ENCODE data around the gene HOOK1.

The HOOK1 gene

DNA sequence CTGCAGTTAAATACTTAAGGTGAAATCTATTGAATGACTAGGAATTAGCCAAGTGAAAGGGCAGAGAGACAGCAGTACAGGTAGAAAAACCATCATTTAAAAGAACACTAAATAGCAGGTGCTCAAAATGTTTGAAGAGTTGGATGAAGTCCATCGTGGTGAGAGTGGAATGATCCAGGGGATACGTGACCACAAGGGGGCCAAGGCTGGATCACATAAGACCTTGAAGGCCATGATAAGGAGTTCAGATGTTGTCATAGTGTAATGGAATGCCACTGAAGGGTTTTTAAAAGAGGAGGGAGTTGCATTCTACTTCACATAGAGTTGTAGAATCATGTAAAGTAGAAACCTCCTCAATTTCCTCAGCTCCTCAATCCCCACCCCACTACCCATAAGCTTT, 34.8 kb upstream of the HOOK1 start:
- no peak overlapping the region for H3K9ac ChIP-seq (ENCODE audit: low read depth in 1 of 2, low read length in 2 of 2)
- no peaks in the 10 kb centered on the region for H3K4me1 ChIP-seq (ENCODE audit: control insufficient read depth in 1 of 2, insufficient read depth in 2 of 2, low read length in 2 of 2)
- H3K27me3 ChIP-seq (ENCODE audit: control insufficient read depth in 1 of 2, insufficient read depth in 2 of 2, low read length in 2 of 2), result no peaks in the 10 kb centered on the region
- no peak overlapping the region for H3K27ac ChIP-seq (ENCODE audit: low read depth, low read length)
- no peaks in the 10 kb centered on the region for H3K9me3 ChIP-seq (ENCODE audit: control insufficient read depth in 1 of 2, low read length in 2 of 2)
- no peaks in the 10 kb centered on the region for H3K36me3 ChIP-seq (ENCODE audit: control insufficient read depth in 1 of 2, insufficient read depth in 2 of 2, low read length in 2 of 2)
- H3K4me3 ChIP-seq (ENCODE audit: low read depth in 1 of 2, low read length in 2 of 2), result no peak overlapping the region

- Histone ChIP-seq H3K9ac (ENCODE audit: low read depth in 1 of 2, low read length in 2 of 2) (no peak overlapping the region), H3K4me3 (ENCODE audit: low read depth in 1 of 2, low read length in 2 of 2) (no peak overlapping the region), H3K9me3 (ENCODE audit: control insufficient read depth in 1 of 2, low read length in 2 of 2) (peaks cover 0 to 4% of the 10 kb centered on the region in 2 donors), H3K27ac (ENCODE audit: low read depth, low read length) (no peak overlapping the region), H3K4me1 (ENCODE audit: control insufficient read depth in 1 of 2, insufficient read depth in 2 of 2, low read length in 2 of 2) (no peaks in the 10 kb centered on the region), H3K27me3 (ENCODE audit: control insufficient read depth in 1 of 2, insufficient read depth in 2 of 2, low read length in 2 of 2) (no peaks in the 10 kb centered on the region), H3K36me3 (ENCODE audit: control insufficient read depth in 1 of 2, insufficient read depth in 2 of 2, low read length in 2 of 2) (no peaks in the 10 kb centered on the region)
Measured at GRCh38 chr1:59788825-59789224, 25.9 kb upstream of the HOOK1 start.

GRCh38 chr1:59798600-59798999, 16.1 kb upstream of the HOOK1 start:
- H3K27me3 ChIP-seq (ENCODE audit: control insufficient read depth in 1 of 2, insufficient read depth in 2 of 2, low read length in 2 of 2), result no peaks in the 10 kb centered on the region
- no peaks in the 10 kb centered on the region for H3K4me1 ChIP-seq (ENCODE audit: control insufficient read depth in 1 of 2, insufficient read depth in 2 of 2, low read length in 2 of 2)
- no peaks in the 10 kb centered on the region for H3K9me3 ChIP-seq (ENCODE audit: control insufficient read depth in 1 of 2, low read length in 2 of 2)
- no peak overlapping the region for H3K4me3 ChIP-seq (ENCODE audit: low read depth in 1 of 2, low read length in 2 of 2)
- no peaks in the 10 kb centered on the region for H3K36me3 ChIP-seq (ENCODE audit: control insufficient read depth in 1 of 2, insufficient read depth in 2 of 2, low read length in 2 of 2)
- no peak overlapping the region for H3K27ac ChIP-seq (ENCODE audit: low read depth, low read length)
- no peak overlapping the region for H3K9ac ChIP-seq (ENCODE audit: low read depth in 1 of 2, low read length in 2 of 2)

GRCh38 chr1:59803458-59804038, 11.2 kb upstream of the HOOK1 start:
- Histone ChIP-seq H3K9me3 (ENCODE audit: control insufficient read depth in 1 of 2, low read length in 2 of 2) (no peaks in the 10 kb centered on the region), H3K4me1 (ENCODE audit: control insufficient read depth in 1 of 2, insufficient read depth in 2 of 2, low read length in 2 of 2) (no peaks in the 10 kb centered on the region), H3K36me3 (ENCODE audit: control insufficient read depth in 1 of 2, insufficient read depth in 2 of 2, low read length in 2 of 2) (no peaks in the 10 kb centered on the region), H3K9ac (ENCODE audit: low read depth in 1 of 2, low read length in 2 of 2) (no peak overlapping the region), H3K27ac (ENCODE audit: low read depth, low read length) (no peak overlapping the region), H3K4me3 (ENCODE audit: low read depth in 1 of 2, low read length in 2 of 2) (no peak overlapping the region), H3K27me3 (ENCODE audit: control insufficient read depth in 1 of 2, insufficient read depth in 2 of 2, low read length in 2 of 2) (no peaks in the 10 kb centered on the region)

- H3K27me3 ChIP-seq (ENCODE audit: control insufficient read depth in 1 of 2, insufficient read depth in 2 of 2, low read length in 2 of 2), result no peaks in the 10 kb centered on the region
- no peak overlapping the region for H3K27ac ChIP-seq (ENCODE audit: low read depth, low read length)
- no peaks in the 10 kb centered on the region for H3K4me1 ChIP-seq (ENCODE audit: control insufficient read depth in 1 of 2, insufficient read depth in 2 of 2, low read length in 2 of 2)
Measured at GRCh38 chr1:59804301-59804700, 10.4 kb upstream of the HOOK1 start.

GRCh38 chr1:59805554-59805953, 9.2 kb upstream of the HOOK1 start:
- Histone ChIP-seq H3K9me3 (ENCODE audit: control insufficient read depth in 1 of 2, low read length in 2 of 2) (no peaks in the 10 kb centered on the region), H3K36me3 (ENCODE audit: control insufficient read depth in 1 of 2, insufficient read depth in 2 of 2, low read length in 2 of 2) (no peaks in the 10 kb centered on the region), H3K27me3 (ENCODE audit: control insufficient read depth in 1 of 2, insufficient read depth in 2 of 2, low read length in 2 of 2) (no peaks in the 10 kb centered on the region), H3K4me3 (ENCODE audit: low read depth in 1 of 2, low read length in 2 of 2) (no peak overlapping the region), H3K4me1 (ENCODE audit: control insufficient read depth in 1 of 2, insufficient read depth in 2 of 2, low read length in 2 of 2) (no peaks in the 10 kb centered on the region), H3K27ac (ENCODE audit: low read depth, low read length) (no peak overlapping the region), H3K9ac (ENCODE audit: low read depth in 1 of 2, low read length in 2 of 2) (no peak overlapping the region)

More at GRCh38 chr1:59804301-59804700, 10.4 kb upstream of the HOOK1 start:
- Histone ChIP-seq H3K9me3 (ENCODE audit: control insufficient read depth in 1 of 2, low read length in 2 of 2) (no peaks in the 10 kb centered on the region), H3K4me3 (ENCODE audit: low read depth in 1 of 2, low read length in 2 of 2) (no peak overlapping the region), H3K9ac (ENCODE audit: low read depth in 1 of 2, low read length in 2 of 2) (no peak overlapping the region), H3K36me3 (ENCODE audit: control insufficient read depth in 1 of 2, insufficient read depth in 2 of 2, low read length in 2 of 2) (no peaks in the 10 kb centered on the region)

DNA sequence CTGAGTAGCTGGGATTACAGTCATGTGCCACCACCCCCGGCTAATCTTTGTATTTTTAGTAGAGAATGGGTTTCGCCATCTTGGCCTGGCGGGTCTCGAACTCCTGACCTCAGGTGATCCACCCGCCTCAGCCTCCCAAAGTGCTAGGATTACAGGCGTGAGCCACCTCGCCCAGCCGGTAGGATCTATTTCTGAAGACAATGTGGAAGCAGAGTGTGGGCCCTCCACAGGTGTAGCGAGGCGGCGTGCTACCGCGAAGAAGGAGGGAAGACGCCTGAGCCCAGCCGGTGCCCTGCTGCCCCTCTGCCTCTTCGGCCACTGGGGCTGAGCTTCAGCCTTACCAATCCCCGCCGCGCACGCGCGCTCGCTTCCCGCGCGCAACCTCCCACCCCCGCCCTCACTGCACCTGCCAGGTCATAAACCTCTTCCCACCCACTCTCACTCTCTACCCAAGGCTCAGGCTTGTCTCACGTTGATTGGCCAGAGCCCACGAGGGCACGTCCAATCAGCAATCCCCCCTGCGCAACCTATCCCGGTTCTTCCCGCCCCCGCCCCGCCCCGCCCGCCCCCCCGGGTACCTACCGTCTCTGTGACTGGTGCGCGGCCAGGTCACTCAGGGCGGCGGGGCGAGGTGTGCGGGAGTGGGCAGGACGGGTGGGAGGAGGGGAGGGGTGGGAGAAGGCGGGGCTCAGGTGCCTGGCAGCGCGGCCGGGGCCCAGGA, 409 bp upstream of the HOOK1 start:
- no peak overlapping the region for H3K9ac ChIP-seq (ENCODE audit: low read depth in 1 of 2, low read length in 2 of 2)
- H3K36me3 ChIP-seq (ENCODE audit: control insufficient read depth in 1 of 2, insufficient read depth in 2 of 2, low read length in 2 of 2), result no peaks in the 10 kb centered on the region
- H3K27ac ChIP-seq (ENCODE audit: low read depth, low read length), result no peak overlapping the region
- peak overlapping the region; percentile 50 to 75 for H3K4me3 ChIP-seq (ENCODE audit: low read depth in 1 of 2, low read length in 2 of 2)
- no peaks in the 10 kb centered on the region for H3K9me3 ChIP-seq (ENCODE audit: control insufficient read depth in 1 of 2, low read length in 2 of 2)
- peaks cover 10% of the 10 kb centered on the region in 2 donors for H3K4me1 ChIP-seq (ENCODE audit: control insufficient read depth in 1 of 2, insufficient read depth in 2 of 2, low read length in 2 of 2)
- no peaks in the 10 kb centered on the region for H3K27me3 ChIP-seq (ENCODE audit: control insufficient read depth in 1 of 2, insufficient read depth in 2 of 2, low read length in 2 of 2)

DNA sequence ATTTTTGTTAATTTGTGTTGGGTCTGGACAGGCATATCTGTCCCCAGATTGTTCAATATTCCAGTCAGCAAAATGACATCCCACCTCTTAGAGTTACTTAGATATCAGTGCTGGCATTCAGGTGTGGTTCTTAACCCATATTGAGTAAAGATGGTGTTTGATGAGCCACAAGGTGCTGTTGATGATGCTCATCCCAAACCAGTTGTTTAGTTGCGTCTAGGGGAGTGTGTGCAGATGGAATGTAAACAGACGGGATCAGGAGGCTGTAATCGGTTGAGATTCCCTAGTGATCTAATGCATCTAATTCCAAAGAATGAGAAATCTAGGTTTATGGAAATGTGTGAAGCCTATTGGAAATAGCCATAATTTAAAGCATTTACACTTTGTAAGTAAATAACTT, 1.1 kb downstream of the HOOK1 start:
- peaks cover 10% of the 10 kb centered on the region in 2 donors for H3K4me1 ChIP-seq (ENCODE audit: control insufficient read depth in 1 of 2, insufficient read depth in 2 of 2, low read length in 2 of 2)
- peak overlapping the region; percentile 35 to 78 for H3K9ac ChIP-seq (ENCODE audit: low read depth in 1 of 2, low read length in 2 of 2)
- no peaks in the 10 kb centered on the region for H3K36me3 ChIP-seq (ENCODE audit: control insufficient read depth in 1 of 2, insufficient read depth in 2 of 2, low read length in 2 of 2)
- no peaks in the 10 kb centered on the region for H3K27me3 ChIP-seq (ENCODE audit: control insufficient read depth in 1 of 2, insufficient read depth in 2 of 2, low read length in 2 of 2)
- peak overlapping the region; percentile 75 to 77 for H3K4me3 ChIP-seq (ENCODE audit: low read depth in 1 of 2, low read length in 2 of 2)
- no peaks in the 10 kb centered on the region for H3K9me3 ChIP-seq (ENCODE audit: control insufficient read depth in 1 of 2, low read length in 2 of 2)
- no peak overlapping the region for H3K27ac ChIP-seq (ENCODE audit: low read depth, low read length)

- H3K4me1 ChIP-seq (ENCODE audit: control insufficient read depth in 1 of 2, insufficient read depth in 2 of 2, low read length in 2 of 2), result peaks cover 10% of the 10 kb centered on the region in 2 donors
- no peaks in the 10 kb centered on the region for H3K9me3 ChIP-seq (ENCODE audit: control insufficient read depth in 1 of 2, low read length in 2 of 2)
- peak overlapping the region; percentile 75 to 77 for H3K4me3 ChIP-seq (ENCODE audit: low read depth in 1 of 2, low read length in 2 of 2)
- H3K27ac ChIP-seq (ENCODE audit: low read depth, low read length), result no peak overlapping the region
- H3K36me3 ChIP-seq (ENCODE audit: control insufficient read depth in 1 of 2, insufficient read depth in 2 of 2, low read length in 2 of 2), result no peaks in the 10 kb centered on the region
- no peak overlapping the region for H3K9ac ChIP-seq (ENCODE audit: low read depth in 1 of 2, low read length in 2 of 2)
- no peaks in the 10 kb centered on the region for H3K27me3 ChIP-seq (ENCODE audit: control insufficient read depth in 1 of 2, insufficient read depth in 2 of 2, low read length in 2 of 2)
Measured at GRCh38 chr1:59816318-59816878, 1.6 kb downstream of the HOOK1 start.

GRCh38 chr1:59819566-59820438, 5.1 kb downstream of the HOOK1 start:
- Histone ChIP-seq H3K9ac (ENCODE audit: low read depth in 1 of 2, low read length in 2 of 2) (no peak overlapping the region), H3K27me3 (ENCODE audit: control insufficient read depth in 1 of 2, insufficient read depth in 2 of 2, low read length in 2 of 2) (no peaks in the 10 kb centered on the region), H3K27ac (ENCODE audit: low read depth, low read length) (no peak overlapping the region), H3K9me3 (ENCODE audit: control insufficient read depth in 1 of 2, low read length in 2 of 2) (no peaks in the 10 kb centered on the region), H3K36me3 (ENCODE audit: control insufficient read depth in 1 of 2, insufficient read depth in 2 of 2, low read length in 2 of 2) (peaks cover under 1 to 6% of the 10 kb centered on the region in 2 donors), H3K4me3 (ENCODE audit: low read depth in 1 of 2, low read length in 2 of 2) (no peak overlapping the region), H3K4me1 (ENCODE audit: control insufficient read depth in 1 of 2, insufficient read depth in 2 of 2, low read length in 2 of 2) (peaks cover 10% of the 10 kb centered on the region in 2 donors)

All from duodenal mucosa (tissue), 2 donors.